NCI-H1417 (cell line): ENCODE measurements around the gene METTL22.

Experiments used
- DNase-seq, 3 experiments: peaks; one replicate each; lab custom pipeline; 2025; lab: John Stamatoyannopoulos, UW

Gene METTL22

DNA sequence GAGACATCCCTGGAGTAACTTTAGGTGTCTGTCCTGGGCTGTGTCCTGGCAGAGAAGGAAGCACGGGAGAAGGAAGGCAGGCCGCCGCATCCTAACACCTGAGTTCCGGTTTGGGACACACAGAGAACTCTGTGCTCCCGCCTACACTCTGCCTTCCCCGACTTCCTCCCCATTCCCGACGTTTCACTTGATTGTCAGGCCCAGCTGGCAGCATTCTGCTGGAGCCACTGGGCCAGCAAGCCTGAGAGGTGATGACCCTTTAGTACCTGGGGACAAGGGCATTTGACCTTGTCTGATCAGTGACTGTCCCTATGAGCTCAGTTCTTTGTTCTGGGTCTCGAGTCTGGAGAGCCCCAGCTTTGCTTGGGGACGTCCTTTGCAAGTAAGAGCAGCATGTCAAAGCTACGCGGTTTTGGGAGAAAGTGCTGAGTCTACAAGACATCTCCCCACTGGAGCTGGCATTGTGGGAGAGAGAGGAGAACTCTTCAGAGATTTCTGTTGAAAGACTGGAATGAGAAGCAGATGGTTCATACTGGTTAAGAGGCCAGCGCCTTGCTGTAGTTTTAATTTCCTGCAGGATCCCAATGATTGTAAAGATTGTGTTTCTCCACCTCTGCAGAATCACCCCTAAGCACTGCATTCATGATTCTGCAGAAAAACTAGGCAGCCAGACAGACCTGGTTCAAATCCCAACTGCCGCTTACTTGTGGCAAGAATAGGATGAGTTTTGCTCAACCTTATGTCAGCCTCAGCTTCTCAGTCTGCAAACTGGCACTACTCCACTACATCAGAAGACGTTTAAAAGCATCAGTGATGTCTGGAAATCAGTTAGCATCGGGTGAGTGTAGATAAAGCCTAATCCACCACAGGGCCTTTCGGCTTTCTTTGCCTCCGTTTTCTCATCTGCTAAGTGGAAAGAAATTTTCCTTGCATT lies 73.6 kb downstream of the METTL22 start:
- no peak for DNase-seq

DNA sequence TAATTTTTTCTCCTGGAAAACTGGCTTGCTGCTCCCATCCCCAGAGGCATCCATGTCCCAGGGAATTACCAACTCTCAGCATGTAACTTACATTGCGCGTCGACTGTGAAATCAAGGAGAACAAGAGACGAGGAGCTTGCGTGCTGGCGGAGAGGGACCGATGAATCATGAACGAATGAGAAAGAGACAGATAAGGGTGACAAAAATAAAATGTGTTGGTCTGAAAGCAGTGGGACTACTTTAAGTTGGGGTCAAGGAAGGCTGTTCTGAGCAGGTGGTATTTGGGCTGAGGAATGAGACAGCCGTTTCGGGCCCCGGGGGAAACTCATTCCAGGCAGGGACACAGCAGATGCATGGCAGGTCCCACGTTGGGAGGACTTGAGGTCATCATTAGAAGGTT lies 75.4 kb downstream of the METTL22 start:
- DNase-seq, result no peak

DNA sequence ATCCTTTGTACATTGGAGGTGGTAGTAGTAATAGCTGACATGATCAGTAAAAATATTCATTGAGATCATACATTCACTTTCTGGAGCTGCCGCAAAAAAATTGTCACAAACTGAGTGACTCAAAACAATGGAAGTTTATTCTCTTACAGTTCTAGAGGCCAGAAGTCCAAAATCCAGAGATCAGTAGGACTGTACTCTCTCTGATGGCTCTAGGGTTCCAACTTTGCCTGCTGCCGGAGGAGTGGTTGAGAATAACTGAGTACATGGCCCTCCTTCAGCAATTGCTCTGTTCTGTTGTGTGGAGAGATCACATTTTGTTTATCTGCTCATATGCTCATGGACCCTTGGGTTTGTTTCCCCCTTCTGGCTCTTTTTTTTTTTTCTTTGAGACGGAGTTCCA lies 76.5 kb downstream of the METTL22 start:
- no peak for DNase-seq
